ENCODE measurements around the gene AGR2.

Gene AGR2

GRCh38 chr7:16839646-16840045 lies 34.8 kb upstream of the AGR2 start:
- Histone ChIP-seq H3K4me1 (ENCODE audit: control insufficient read depth, insufficient read depth, low read length) (no peaks in the 10 kb centered on the region), H3K9ac (ENCODE audit: low read length) (no peak overlapping the region), H3K27ac (ENCODE audit: low read depth, low read length) (no peak overlapping the region), H3K36me3 (ENCODE audit: control insufficient read depth, insufficient read depth, low read length) (no peaks in the 10 kb centered on the region), H3K4me3 (ENCODE audit: low read depth, low read length) (no peak overlapping the region), H3K27me3 (ENCODE audit: control insufficient read depth, insufficient read depth, low read length) (no peaks in the 10 kb centered on the region), H3K9me3 (ENCODE audit: control insufficient read depth, insufficient read depth, low read depth, low read length) (no peaks in the 10 kb centered on the region)

GRCh38 chr7:16838891-16839290 lies 34.1 kb upstream of the AGR2 start:
- Histone ChIP-seq H3K4me3 (ENCODE audit: low read depth, low read length) (no peak overlapping the region), H3K27me3 (ENCODE audit: control insufficient read depth, insufficient read depth, low read length) (no peaks in the 10 kb centered on the region), H3K36me3 (ENCODE audit: control insufficient read depth, insufficient read depth, low read length) (no peaks in the 10 kb centered on the region), H3K9ac (ENCODE audit: low read length) (no peak overlapping the region), H3K27ac (ENCODE audit: low read depth, low read length) (no peak overlapping the region; the same call in 1 of the 2 replicates), H3K4me1 (ENCODE audit: control insufficient read depth, insufficient read depth, low read length) (no peaks in the 10 kb centered on the region), H3K9me3 (ENCODE audit: control insufficient read depth, insufficient read depth, low read depth, low read length) (no peaks in the 10 kb centered on the region)

GRCh38 chr7:16838386-16838785 lies 33.6 kb upstream of the AGR2 start:
- no peaks in the 10 kb centered on the region for H3K36me3 ChIP-seq (ENCODE audit: control insufficient read depth, insufficient read depth, low read length)
- no peaks in the 10 kb centered on the region for H3K27me3 ChIP-seq (ENCODE audit: control insufficient read depth, insufficient read depth, low read length)
- no peak overlapping the region; the same call in 1 of the 2 replicates for H3K27ac ChIP-seq (ENCODE audit: low read depth, low read length)
- no peak overlapping the region for H3K4me3 ChIP-seq (ENCODE audit: low read depth, low read length)
- no peaks in the 10 kb centered on the region for H3K9me3 ChIP-seq (ENCODE audit: control insufficient read depth, insufficient read depth, low read depth, low read length)
- H3K9ac ChIP-seq (ENCODE audit: low read length): no peak overlapping the region
- H3K4me1 ChIP-seq (ENCODE audit: control insufficient read depth, insufficient read depth, low read length): no peaks in the 10 kb centered on the region

- Histone ChIP-seq H3K36me3 (ENCODE audit: control insufficient read depth, insufficient read depth, low read length) (no peaks in the 10 kb centered on the region), H3K27me3 (ENCODE audit: control insufficient read depth, insufficient read depth, low read length) (no peaks in the 10 kb centered on the region), H3K9me3 (ENCODE audit: control insufficient read depth, insufficient read depth, low read depth, low read length) (no peaks in the 10 kb centered on the region), H3K4me3 (ENCODE audit: low read depth, low read length) (no peak overlapping the region), H3K27ac (ENCODE audit: low read depth, low read length) (no peak overlapping the region), H3K9ac (ENCODE audit: low read length) (no peak overlapping the region), H3K4me1 (ENCODE audit: control insufficient read depth, insufficient read depth, low read length) (no peaks in the 10 kb centered on the region)
Measured at GRCh38 chr7:16836481-16836880, 31.7 kb upstream of the AGR2 start.

GRCh38 chr7:16833373-16833772 lies 28.6 kb upstream of the AGR2 start:
- no peaks in the 10 kb centered on the region for H3K9me3 ChIP-seq (ENCODE audit: control insufficient read depth, insufficient read depth, low read depth, low read length)
- no peak overlapping the region for H3K4me3 ChIP-seq (ENCODE audit: low read depth, low read length)
- H3K4me1 ChIP-seq (ENCODE audit: control insufficient read depth, insufficient read depth, low read length): no peaks in the 10 kb centered on the region
- no peaks in the 10 kb centered on the region for H3K27me3 ChIP-seq (ENCODE audit: control insufficient read depth, insufficient read depth, low read length)
- no peak overlapping the region for H3K27ac ChIP-seq (ENCODE audit: low read depth, low read length)
- H3K36me3 ChIP-seq (ENCODE audit: control insufficient read depth, insufficient read depth, low read length): no peaks in the 10 kb centered on the region
- H3K9ac ChIP-seq (ENCODE audit: low read length): no peak overlapping the region

- H3K27ac ChIP-seq (ENCODE audit: low read depth, low read length): no peak overlapping the region
- H3K9ac ChIP-seq (ENCODE audit: low read length): no peak overlapping the region
- no peaks in the 10 kb centered on the region for H3K36me3 ChIP-seq (ENCODE audit: control insufficient read depth, insufficient read depth, low read length)
- no peaks in the 10 kb centered on the region for H3K27me3 ChIP-seq (ENCODE audit: control insufficient read depth, insufficient read depth, low read length)
- no peaks in the 10 kb centered on the region for H3K4me1 ChIP-seq (ENCODE audit: control insufficient read depth, insufficient read depth, low read length)
- H3K9me3 ChIP-seq (ENCODE audit: control insufficient read depth, insufficient read depth, low read depth, low read length): no peaks in the 10 kb centered on the region
- no peak overlapping the region for H3K4me3 ChIP-seq (ENCODE audit: low read depth, low read length)
Measured at GRCh38 chr7:16826060-16826459, 21.3 kb upstream of the AGR2 start.

- H3K9ac ChIP-seq (ENCODE audit: low read length): no peak overlapping the region
- no peaks in the 10 kb centered on the region for H3K27me3 ChIP-seq (ENCODE audit: control insufficient read depth, insufficient read depth, low read length)
- no peak overlapping the region for H3K4me3 ChIP-seq (ENCODE audit: low read depth, low read length)
- no peak overlapping the region for H3K27ac ChIP-seq (ENCODE audit: low read depth, low read length)
- no peaks in the 10 kb centered on the region for H3K36me3 ChIP-seq (ENCODE audit: control insufficient read depth, insufficient read depth, low read length)
- H3K4me1 ChIP-seq (ENCODE audit: control insufficient read depth, insufficient read depth, low read length): no peaks in the 10 kb centered on the region
- peaks cover 4% of the 10 kb centered on the region; the same call in 1 of the 2 replicates for H3K9me3 ChIP-seq (ENCODE audit: control insufficient read depth, insufficient read depth, low read depth, low read length)
Measured at GRCh38 chr7:16822029-16822428, 17.2 kb upstream of the AGR2 start.

- peaks cover 4% of the 10 kb centered on the region; the same call in 1 of the 2 replicates for H3K9me3 ChIP-seq (ENCODE audit: control insufficient read depth, insufficient read depth, low read depth, low read length)
- H3K27ac ChIP-seq (ENCODE audit: low read depth, low read length): no peak overlapping the region
Measured at GRCh38 chr7:16818732-16819131, 13.9 kb upstream of the AGR2 start.

GRCh38 chr7:16817536-16817935 lies 12.7 kb upstream of the AGR2 start:
- peaks cover 4% of the 10 kb centered on the region; the same call in 1 of the 2 replicates for H3K9me3 ChIP-seq (ENCODE audit: control insufficient read depth, insufficient read depth, low read depth, low read length)
- no peaks in the 10 kb centered on the region for H3K4me1 ChIP-seq (ENCODE audit: control insufficient read depth, insufficient read depth, low read length)
- H3K36me3 ChIP-seq (ENCODE audit: control insufficient read depth, insufficient read depth, low read length): no peaks in the 10 kb centered on the region
- no peak overlapping the region for H3K27ac ChIP-seq (ENCODE audit: low read depth, low read length)
- H3K4me3 ChIP-seq (ENCODE audit: low read depth, low read length): no peak overlapping the region
- no peaks in the 10 kb centered on the region for H3K27me3 ChIP-seq (ENCODE audit: control insufficient read depth, insufficient read depth, low read length)
- H3K9ac ChIP-seq (ENCODE audit: low read length): no peak overlapping the region

More at GRCh38 chr7:16818732-16819131, 13.9 kb upstream of the AGR2 start:
- no peak overlapping the region for H3K4me3 ChIP-seq (ENCODE audit: low read depth, low read length)
- H3K9ac ChIP-seq (ENCODE audit: low read length): no peak overlapping the region
- no peaks in the 10 kb centered on the region for H3K27me3 ChIP-seq (ENCODE audit: control insufficient read depth, insufficient read depth, low read length)
- no peaks in the 10 kb centered on the region for H3K4me1 ChIP-seq (ENCODE audit: control insufficient read depth, insufficient read depth, low read length)
- no peaks in the 10 kb centered on the region for H3K36me3 ChIP-seq (ENCODE audit: control insufficient read depth, insufficient read depth, low read length)

- Histone ChIP-seq H3K27ac (ENCODE audit: low read depth, low read length) (no peak overlapping the region), H3K9me3 (ENCODE audit: control insufficient read depth, insufficient read depth, low read depth, low read length) (peaks cover 4% of the 10 kb centered on the region; the same call in 1 of the 2 replicates), H3K4me1 (ENCODE audit: control insufficient read depth, insufficient read depth, low read length) (no peaks in the 10 kb centered on the region), H3K9ac (ENCODE audit: low read length) (no peak overlapping the region), H3K36me3 (ENCODE audit: control insufficient read depth, insufficient read depth, low read length) (no peaks in the 10 kb centered on the region), H3K4me3 (ENCODE audit: low read depth, low read length) (no peak overlapping the region), H3K27me3 (ENCODE audit: control insufficient read depth, insufficient read depth, low read length) (no peaks in the 10 kb centered on the region)
Measured at GRCh38 chr7:16816824-16817223, 12.0 kb upstream of the AGR2 start.

- H3K4me3 ChIP-seq (ENCODE audit: low read depth, low read length): no peak overlapping the region
- H3K9ac ChIP-seq (ENCODE audit: low read length): no peak overlapping the region
- H3K4me1 ChIP-seq (ENCODE audit: control insufficient read depth, insufficient read depth, low read length): no peaks in the 10 kb centered on the region
- H3K27me3 ChIP-seq (ENCODE audit: control insufficient read depth, insufficient read depth, low read length): no peaks in the 10 kb centered on the region
- H3K27ac ChIP-seq (ENCODE audit: low read depth, low read length): no peak overlapping the region
- H3K9me3 ChIP-seq (ENCODE audit: control insufficient read depth, insufficient read depth, low read depth, low read length): peaks cover 4% of the 10 kb centered on the region; the same call in 1 of the 2 replicates
- no peaks in the 10 kb centered on the region for H3K36me3 ChIP-seq (ENCODE audit: control insufficient read depth, insufficient read depth, low read length)
Measured at GRCh38 chr7:16815001-16815400, 10.2 kb upstream of the AGR2 start.

GRCh38 chr7:16813232-16813616 lies 8.4 kb upstream of the AGR2 start:
- Histone ChIP-seq H3K4me1 (ENCODE audit: control insufficient read depth, insufficient read depth, low read length) (no peaks in the 10 kb centered on the region), H3K9me3 (ENCODE audit: control insufficient read depth, insufficient read depth, low read depth, low read length) (no peaks in the 10 kb centered on the region), H3K27ac (ENCODE audit: low read depth, low read length) (no peak overlapping the region)

More at GRCh38 chr7:16813232-16813616, 8.4 kb upstream of the AGR2 start:
- Histone ChIP-seq H3K36me3 (ENCODE audit: control insufficient read depth, insufficient read depth, low read length) (no peaks in the 10 kb centered on the region), H3K9ac (ENCODE audit: low read length) (no peak overlapping the region), H3K27me3 (ENCODE audit: control insufficient read depth, insufficient read depth, low read length) (no peaks in the 10 kb centered on the region), H3K4me3 (ENCODE audit: low read depth, low read length) (no peak overlapping the region)
